Mammary epithelial cell (primary cell): ENCODE data around the gene BICDL1.

Experiments used
- EZH2 ChIP-seq: IDR thresholded peaks from 2 replicates; pipeline ENCODE4 v1.6.1; 2012; ENCODE audit warnings: low read length, inconsistent platforms, borderline replicate concordance
- TF ChIP-seq, protein P1 (sequence below), 2 donors: IDR thresholded peaks in 1 of 2; conservative IDR thresholded peaks in 1 of 2; 2 replicates each; pipeline ENCODE4 v1.5.1; 2011 to 2012; ENCODE audit warnings: inconsistent platforms in 2 of 2, low read length in 2 of 2, mild to moderate bottlenecking in 2 of 2, control low read depth in 1 of 2, low read depth in 1 of 2; ENCODE audit not compliant: insufficient read depth in 1 of 2; ENCODE audit errors: extremely low read depth in 1 of 2

DNA sequence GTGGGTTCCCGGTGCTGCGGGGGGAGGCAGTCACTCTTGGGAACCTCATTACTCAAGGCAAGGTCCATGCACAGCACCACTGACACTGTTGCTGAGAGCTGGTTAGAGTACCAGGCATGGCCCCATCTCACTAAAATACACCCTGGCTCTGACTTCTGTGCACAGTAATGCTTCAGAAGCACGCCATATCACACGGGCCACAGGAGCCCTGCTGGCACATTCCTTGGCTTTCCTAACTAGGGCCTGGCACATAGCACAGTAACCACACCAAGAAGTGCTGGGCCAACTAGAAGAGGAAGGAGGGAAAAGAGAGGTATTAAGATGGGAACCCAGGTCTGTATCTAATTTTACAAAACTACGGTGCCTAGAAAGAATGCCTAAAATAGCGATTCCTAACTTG lies 141.0 kb downstream of the BICDL1 start:
- TF ChIP-seq EZH2 = no peak
- TF ChIP-seq, protein P1, sequence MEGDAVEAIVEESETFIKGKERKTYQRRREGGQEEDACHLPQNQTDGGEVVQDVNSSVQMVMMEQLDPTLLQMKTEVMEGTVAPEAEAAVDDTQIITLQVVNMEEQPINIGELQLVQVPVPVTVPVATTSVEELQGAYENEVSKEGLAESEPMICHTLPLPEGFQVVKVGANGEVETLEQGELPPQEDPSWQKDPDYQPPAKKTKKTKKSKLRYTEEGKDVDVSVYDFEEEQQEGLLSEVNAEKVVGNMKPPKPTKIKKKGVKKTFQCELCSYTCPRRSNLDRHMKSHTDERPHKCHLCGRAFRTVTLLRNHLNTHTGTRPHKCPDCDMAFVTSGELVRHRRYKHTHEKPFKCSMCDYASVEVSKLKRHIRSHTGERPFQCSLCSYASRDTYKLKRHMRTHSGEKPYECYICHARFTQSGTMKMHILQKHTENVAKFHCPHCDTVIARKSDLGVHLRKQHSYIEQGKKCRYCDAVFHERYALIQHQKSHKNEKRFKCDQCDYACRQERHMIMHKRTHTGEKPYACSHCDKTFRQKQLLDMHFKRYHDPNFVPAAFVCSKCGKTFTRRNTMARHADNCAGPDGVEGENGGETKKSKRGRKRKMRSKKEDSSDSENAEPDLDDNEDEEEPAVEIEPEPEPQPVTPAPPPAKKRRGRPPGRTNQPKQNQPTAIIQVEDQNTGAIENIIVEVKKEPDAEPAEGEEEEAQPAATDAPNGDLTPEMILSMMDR (conservative IDR thresholded peaks at IDR 0.05 in 1 of 2, IDR thresholded peaks at IDR 0.05 in 1 of 2; ENCODE audit: extremely low read depth in 1 of 2, insufficient read depth in 1 of 2, low read depth in 1 of 2, low read length in 2 of 2) = no peak
